PC-9 (cell line): ENCODE data around the gene ASF1A. TPM values are rescaled to one million over a fixed set of nuclear protein-coding genes. Genes with fewer than 3 reads are reported as not detected.

Experiments used
- BruUV-seq: library from RNA; stranded (reverse); fragments of 400-500 nt; replicated peaks from 2 replicates; lab custom pipeline; 2021; lab: Mats Ljungman, UMichigan
- CTCF ChIA-PET: fragments of 300-600 bp; sonication (Branson Sonifier 250); formaldehyde crosslinking; loops from one replicate; lab custom pipeline; 2022; ENCODE audit warnings: antibody characterized with exemption; lab: Charles Lee
- POLR2A ChIA-PET: fragments of 300-600 bp; sonication (Branson Sonifier 250); formaldehyde crosslinking; loops from one replicate; lab custom pipeline; 2022; ENCODE audit warnings: antibody characterized with exemption; ENCODE audit not compliant: unreplicated experiment; lab: Charles Lee
- DNase-seq, 2 experiments: peaks; one replicate each; pipeline versions ENCODE4 v3.0.0 to v3.0.0-alpha.2; 2015 to 2022; ENCODE audit warnings: mixed read lengths in 1 of 2
- H2AFZ ChIP-seq: fragments of 200-600 bp; sonication (generic); 2 replicates; pipeline ENCODE4 v1.8.1; 2017; ENCODE audit warnings: antibody characterized with exemption
- H3F3A ChIP-seq: fragments of 200-600 bp; sonication (generic); 2 replicates; pipeline ENCODE4 v1.8.1; 2017; ENCODE audit warnings: antibody characterized with exemption, mild to moderate bottlenecking, low read depth; ENCODE audit not compliant: insufficient read depth
- H3K27ac ChIP-seq: fragments of 200-600 bp; sonication (generic); 2 replicates; pipeline ENCODE4 v1.6.1; 2016; ENCODE audit warnings: mixed run types
- H3K27me3 ChIP-seq: fragments of 200-600 bp; sonication (generic); 2 replicates; pipeline ENCODE4 v1.6.1; 2016; ENCODE audit warnings: low read depth, mixed run types; ENCODE audit not compliant: insufficient read depth
- H3K36me3 ChIP-seq: fragments of 200-600 bp; sonication (generic); 2 replicates; pipeline ENCODE4 v1.6.1; 2016; ENCODE audit warnings: low read depth, mixed run types
- H3K4me1 ChIP-seq: fragments of 200-600 bp; sonication (generic); replicated peaks from 2 replicates; pipeline ENCODE4 v1.6.1; 2016; ENCODE audit warnings: mixed run types; ENCODE audit not compliant: insufficient read depth
- H3K4me2 ChIP-seq: fragments of 200-600 bp; sonication (generic); 2 replicates; pipeline ENCODE4 v1.6.1; 2017; ENCODE audit warnings: mixed run types
- H3K4me3 ChIP-seq: fragments of 200-600 bp; sonication (generic); 2 replicates; pipeline ENCODE4 v1.6.1; 2016; ENCODE audit warnings: mixed run types
- H3K79me2 ChIP-seq: fragments of 200-600 bp; sonication (generic); 2 replicates; pipeline ENCODE4 v1.6.1; 2017; ENCODE audit warnings: low read depth, mixed run types
- H3K9me2 ChIP-seq: fragments of 200-600 bp; sonication (generic); 2 replicates; pipeline ENCODE4 v1.8.1; 2017; ENCODE audit warnings: mild to moderate bottlenecking; ENCODE audit not compliant: insufficient read depth
- H3K9me3 ChIP-seq: fragments of 200-600 bp; sonication (generic); 2 replicates; pipeline ENCODE4 v1.8.1; 2016; ENCODE audit warnings: low read depth; ENCODE audit not compliant: insufficient read depth
- H4K20me1 ChIP-seq: fragments of 200-600 bp; sonication (generic); 2 replicates; pipeline ENCODE4 v1.8.1; 2017; ENCODE audit not compliant: insufficient read depth
- CTCF ChIP-seq: fragments of 200-600 bp; sonication (generic); conservative IDR thresholded peaks from 2 replicates; pipeline ENCODE4 v1.6.1; 2017; ENCODE audit warnings: mixed run types, antibody characterized with exemption, mild to moderate bottlenecking, moderate library complexity
- EZH2 ChIP-seq: fragments of 200-600 bp; sonication (generic); IDR thresholded peaks from 2 replicates; pipeline ENCODE4 v1.8.0; 2017; ENCODE audit warnings: antibody characterized with exemption, low read depth
- intact Hi-C: fragments of 100-400 bp; cut with micrococcal nuclease; formaldehyde crosslinking; loops from one replicate; pipeline ENCODE4 v1.10.0; 2022; ENCODE audit not compliant: unreplicated experiment
- total RNA-seq: library from RNA; stranded (reverse); gene quantifications from 2 replicates; pipeline ENCODE4 v1.2.3, GENCODE V29; 2021

ASF1A gene
- total RNA-seq, 1 experiment from 2014 or later, result 39.5 TPM

DNA sequence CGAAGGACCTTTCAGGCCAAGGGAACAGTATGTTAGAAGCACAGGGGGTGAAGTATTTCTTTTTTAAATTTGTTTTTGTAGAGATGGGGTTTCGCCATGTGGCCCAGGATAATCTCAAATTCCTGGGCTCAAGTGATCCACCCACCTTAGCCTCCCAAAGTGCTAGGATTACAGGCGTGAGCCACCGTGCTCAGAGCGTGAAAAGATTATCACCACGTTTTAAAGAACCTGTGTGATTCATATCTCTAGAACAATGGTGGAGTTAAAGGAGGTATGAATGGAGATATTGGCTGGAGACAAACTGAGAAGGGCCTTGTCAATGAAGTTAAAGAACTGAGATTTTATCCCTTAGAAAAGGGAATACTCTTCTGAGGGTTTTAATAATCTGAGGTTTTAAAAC is 9.7 kb downstream of the ASF1A start:
- Histone ChIP-seq H3F3A (peaks cover 5% of the 10 kb centered on the region; the same call in 1 of the 2 replicates), H2AFZ (no peak overlapping the region), H3K4me1 (0 out of 2 replicates have a peak, but pooled peaks cover 5% of the 10 kb centered on the region), H4K20me1 (no peaks in the 10 kb centered on the region; the same call in 1 of the 2 replicates), H3K4me3 (no peak overlapping the region), H3K9me2 (no peaks in the 10 kb centered on the region), H3K27me3 (no peaks in the 10 kb centered on the region), H3K9me3 (no peaks in the 10 kb centered on the region), H3K79me2 (peaks cover 56% of the 10 kb centered on the region), H3K4me2 (no peak overlapping the region), H3K27ac (no peak overlapping the region), H3K36me3 (peaks cover 95% of the 10 kb centered on the region)
- ChIA-PET CTCF (no interaction called here), POLR2A (no interaction called here)
- BruUV-seq, result no TSS peak
- intact Hi-C loops, result no loop called here
- no peak for DNase-seq
- TF ChIP-seq CTCF (no peak), EZH2 (no peak)

DNA sequence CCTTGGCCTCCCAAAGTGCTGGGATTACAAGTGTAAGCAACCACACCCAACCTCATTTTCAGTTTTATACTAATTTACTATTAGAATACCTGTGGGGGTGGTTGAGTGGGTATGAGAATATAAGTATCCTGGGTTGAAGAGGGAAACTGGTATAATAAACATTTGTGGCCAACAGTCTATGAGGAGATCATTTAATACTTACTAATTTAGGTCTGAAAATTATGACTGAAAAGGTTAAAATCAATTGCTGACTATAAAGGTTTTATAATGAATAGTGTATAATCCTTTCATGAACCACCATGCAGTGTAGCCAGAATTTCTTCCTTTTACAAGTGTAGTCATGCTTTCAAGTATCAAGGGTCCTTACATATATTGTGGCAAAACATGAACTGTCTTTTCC is 11.1 kb downstream of the ASF1A start:
- no peak overlapping the region for H2AFZ ChIP-seq
- peaks cover 42% of the 10 kb centered on the region for H3K79me2 ChIP-seq
- ChIA-PET POLR2A (interaction anchor here (0.6 kb wide), 1 partner anchor 17 kb away, joined by 5 read pairs; no protein-coding TSS in a partner anchor), CTCF (no interaction called here)
- no peak for DNase-seq
- no peak overlapping the region for H3K4me2 ChIP-seq
- TF ChIP-seq EZH2 (no peak), CTCF (no peak)
- no TSS peak for BruUV-seq
- H3K27me3 ChIP-seq, result no peaks in the 10 kb centered on the region
- intact Hi-C loops, result no loop called here
- no peak overlapping the region for H3K4me3 ChIP-seq
- H3K9me2 ChIP-seq, result no peaks in the 10 kb centered on the region
- H3K4me1 ChIP-seq, result 0 out of 2 replicates have a peak, but pooled peaks cover 5% of the 10 kb centered on the region
- no peaks in the 10 kb centered on the region for H3K9me3 ChIP-seq
- H3K27ac ChIP-seq, result no peak overlapping the region
- H3K36me3 ChIP-seq, result peaks cover 92% of the 10 kb centered on the region
- H3F3A ChIP-seq, result peaks cover 5% of the 10 kb centered on the region; the same call in 1 of the 2 replicates
- no peaks in the 10 kb centered on the region; the same call in 1 of the 2 replicates for H4K20me1 ChIP-seq

- peak in 1 of 2 experiments; percentile 63 for DNase-seq
- Histone ChIP-seq H3K9me2 (no peaks in the 10 kb centered on the region), H3K27me3 (no peaks in the 10 kb centered on the region), H3K79me2 (peaks cover 34% of the 10 kb centered on the region), H3K4me3 (no peak overlapping the region), H3K9me3 (no peaks in the 10 kb centered on the region), H3F3A (peaks cover 5% of the 10 kb centered on the region; the same call in 1 of the 2 replicates), H3K4me1 (0 out of 2 replicates have a peak, but pooled peaks cover 5% of the 10 kb centered on the region), H3K27ac (no peak overlapping the region), H3K36me3 (peaks cover 92% of the 10 kb centered on the region), H4K20me1 (no peaks in the 10 kb centered on the region; the same call in 1 of the 2 replicates), H2AFZ (no peak overlapping the region), H3K4me2 (no peak overlapping the region)
- intact Hi-C loops, result no loop called here
- TF ChIP-seq EZH2, result no peak
- TF ChIP-seq CTCF, result no peak
- POLR2A ChIA-PET, result no interaction called here
- no TSS peak for BruUV-seq
- CTCF ChIA-PET, result no interaction called here
Measured at GRCh38 chr6:118905851-118906250, 11.9 kb downstream of the ASF1A start.
